ENCODE measurements around the gene PPM1K.
A peak's percentile ranks its signal among the peaks of the same experiment; 100 is the strongest.
"Not testable (repeated sequence)": the region's sequence is repeated elsewhere in the genome, so short reads cannot be mapped to it uniquely, and the experiment has no call there.

Gene PPM1K

GRCh38 chr4:88284439-88285234 is at the start of gene PPM1K:
TSS of gene PPM1K (minus strand) at chr4:88284561. CDS start at chr4:88278583, 5,978 bp downstream.
- DNase-seq (ENCODE audit: low read depth in 3 of 3) = peak; percentile 96 to 98 (median 97)

- no peak for DNase-seq (ENCODE audit: low read depth in 3 of 3)
Observed at GRCh38 chr4:88333741-88334405, 49.5 kb upstream of the PPM1K start.

GRCh38 chr4:88327665-88328064 is 43.3 kb upstream of the PPM1K start:
- no peak for DNase-seq (ENCODE audit: low read depth in 3 of 3)

- DNase-seq (ENCODE audit: low read depth in 3 of 3) = no peak
Observed at GRCh38 chr4:88320780-88321373, 36.5 kb upstream of the PPM1K start.

- no peak for DNase-seq (ENCODE audit: low read depth in 3 of 3)
Observed at GRCh38 chr4:88320224-88320779, 35.9 kb upstream of the PPM1K start.

- DNase-seq (ENCODE audit: low read depth in 3 of 3) = no peak
Observed at GRCh38 chr4:88318751-88319350, 34.5 kb upstream of the PPM1K start.

GRCh38 chr4:88315460-88316017 is 31.2 kb upstream of the PPM1K start:
- DNase-seq (ENCODE audit: low read depth in 3 of 3) = no peak

- not testable (repeated sequence) for DNase-seq (ENCODE audit: low read depth in 3 of 3)
Observed at GRCh38 chr4:88313088-88313624, 28.8 kb upstream of the PPM1K start.

- no peak for DNase-seq (ENCODE audit: low read depth in 3 of 3)
Observed at GRCh38 chr4:88308587-88308986, 24.2 kb upstream of the PPM1K start.

- DNase-seq (ENCODE audit: low read depth in 3 of 3) = no peak
Observed at GRCh38 chr4:88297725-88298454, 13.5 kb upstream of the PPM1K start.

GRCh38 chr4:88297212-88297516 is 12.8 kb upstream of the PPM1K start:
- no peak for DNase-seq (ENCODE audit: low read depth in 3 of 3)

GRCh38 chr4:88296413-88297211 is 12.3 kb upstream of the PPM1K start:
- DNase-seq (ENCODE audit: low read depth in 3 of 3) = no peak

GRCh38 chr4:88295656-88296055 is 11.3 kb upstream of the PPM1K start:
- DNase-seq (ENCODE audit: low read depth in 3 of 3) = no peak

GRCh38 chr4:88291003-88291402 is 6.6 kb upstream of the PPM1K start:
- DNase-seq (ENCODE audit: low read depth in 3 of 3) = no peak

- DNase-seq (ENCODE audit: low read depth in 3 of 3) = no peak
Observed at GRCh38 chr4:88286897-88287296, 2.5 kb upstream of the PPM1K start.

GRCh38 chr4:88285235-88285653 is 883 bp upstream of the PPM1K start:
- DNase-seq (ENCODE audit: low read depth in 3 of 3) = no peak

- peak; percentile 35 to 47 (median 38) for DNase-seq (ENCODE audit: low read depth in 3 of 3)
Observed at GRCh38 chr4:88283661-88284438, 511 bp downstream of the PPM1K start.

GRCh38 chr4:88280228-88280795 is 4.0 kb downstream of the PPM1K start:
- DNase-seq (ENCODE audit: low read depth in 3 of 3) = no peak

GRCh38 chr4:88277711-88278225 is 6.6 kb downstream of the PPM1K start:
- DNase-seq (ENCODE audit: low read depth in 3 of 3) = no peak

Data from stimulated activated CD4-positive, alpha-beta T cell treated with anti-CD3 and anti-CD28 coated beads, TNF-alpha, amount 100 ng/mL, for 48 hours (primary cell).